Measurements from ENCODE around the gene MARK3. TPM values are rescaled to one million over a fixed set of nuclear protein-coding genes. Genes with fewer than 3 reads are reported as not detected.

Gene MARK3
- total and polyA plus RNA-seq, 10 of the 15 experiments (the other 5 are each of a cell fraction or from before 2014, with no cell fraction given) = 10.7 to 75.1 (median 41.4) TPM

DNA sequence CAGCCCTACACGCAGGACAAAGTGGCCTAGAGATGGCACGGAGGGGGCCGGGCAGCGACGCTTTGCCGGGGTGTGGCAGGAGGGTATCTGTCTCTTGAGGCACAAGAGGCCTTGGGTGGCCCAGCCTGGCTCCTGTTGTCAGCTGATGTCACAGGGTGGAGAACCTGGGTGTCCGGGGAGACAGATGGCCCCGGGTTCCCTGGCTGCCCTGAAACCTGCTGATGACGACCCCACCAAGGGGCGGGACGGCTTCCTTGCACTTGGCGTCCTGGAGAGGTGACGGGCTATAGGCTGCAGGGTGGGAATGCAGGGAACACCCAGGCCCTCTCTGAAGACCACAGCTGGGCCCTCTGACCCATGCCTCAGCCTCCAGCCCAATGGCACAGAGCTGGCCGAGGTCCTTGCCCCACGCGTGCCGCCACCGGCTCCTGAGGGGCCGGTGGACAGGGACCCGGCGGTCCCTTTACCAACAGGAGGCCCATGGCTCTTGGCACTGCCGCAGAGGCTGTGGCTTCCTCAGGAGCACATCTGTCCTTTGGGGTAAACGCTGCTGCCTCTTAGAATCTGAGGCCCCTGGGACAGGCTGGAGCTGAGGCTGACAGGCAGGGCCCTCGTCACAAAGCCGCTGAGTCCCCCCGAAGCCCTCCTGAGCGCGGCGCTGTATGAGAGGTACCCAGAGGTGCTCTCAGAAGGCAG is 160.2 kb downstream of the MARK3 start:
- TF ChIP-seq CREM (IDR thresholded peaks at IDR 0.05; ENCODE audit: low read depth) (no peak), RB1 (IDR thresholded peaks at IDR 0.05; ENCODE audit: borderline replicate concordance) (no peak), JUNB (IDR thresholded peaks at IDR 0.05) (no peak), MYC (IDR thresholded peaks at IDR 0.05; ENCODE audit: insufficient read depth, insufficient read length, insufficient replicate concordance, low read length, severe bottlenecking) (no peak), SUZ12 (IDR thresholded peaks at IDR 0.05; ENCODE audit: unreplicated experiment) (no peak)
- TF ChIP-seq, protein P1, sequence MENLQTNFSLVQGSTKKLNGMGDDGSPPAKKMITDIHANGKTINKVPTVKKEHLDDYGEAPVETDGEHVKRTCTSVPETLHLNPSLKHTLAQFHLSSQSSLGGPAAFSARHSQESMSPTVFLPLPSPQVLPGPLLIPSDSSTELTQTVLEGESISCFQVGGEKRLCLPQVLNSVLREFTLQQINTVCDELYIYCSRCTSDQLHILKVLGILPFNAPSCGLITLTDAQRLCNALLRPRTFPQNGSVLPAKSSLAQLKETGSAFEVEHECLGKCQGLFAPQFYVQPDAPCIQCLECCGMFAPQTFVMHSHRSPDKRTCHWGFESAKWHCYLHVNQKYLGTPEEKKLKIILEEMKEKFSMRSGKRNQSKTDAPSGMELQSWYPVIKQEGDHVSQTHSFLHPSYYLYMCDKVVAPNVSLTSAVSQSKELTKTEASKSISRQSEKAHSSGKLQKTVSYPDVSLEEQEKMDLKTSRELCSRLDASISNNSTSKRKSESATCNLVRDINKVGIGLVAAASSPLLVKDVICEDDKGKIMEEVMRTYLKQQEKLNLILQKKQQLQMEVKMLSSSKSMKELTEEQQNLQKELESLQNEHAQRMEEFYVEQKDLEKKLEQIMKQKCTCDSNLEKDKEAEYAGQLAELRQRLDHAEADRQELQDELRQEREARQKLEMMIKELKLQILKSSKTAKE (IDR thresholded peaks at IDR 0.05; ENCODE audit: low read depth, poor library complexity, severe bottlenecking) = no peak
- Histone ChIP-seq H3K27ac (ENCODE audit: control insufficient read depth, insufficient read depth) (no peak overlapping the region), H2AFZ (ENCODE audit: control insufficient read depth, low read depth, low read length) (no peak overlapping the region), H3K4me1 (ENCODE audit: control insufficient read depth, insufficient read depth, low read length) (no peaks in the 10 kb centered on the region), H3K4me3 (no peak overlapping the region), H4K20me1 (ENCODE audit: control insufficient read depth, insufficient read depth) (no peaks in the 10 kb centered on the region), H3K27me3 (replicated peaks in 1 of 2; ENCODE audit: control insufficient read depth in 2 of 2, insufficient read depth in 2 of 2, low read length in 1 of 2) (no peaks in the 10 kb centered on the region), H3K79me2 (ENCODE audit: control insufficient read depth, insufficient read depth, low read length) (no peaks in the 10 kb centered on the region), H3K9me3 (replicated peaks; ENCODE audit: control insufficient read depth, insufficient read depth, low read length) (no peaks in the 10 kb centered on the region), H3K4me2 (ENCODE audit: control insufficient read depth, insufficient read depth) (no peak overlapping the region), H3K9ac (ENCODE audit: control insufficient read depth, insufficient read depth, low read length) (no peak overlapping the region), H3K36me3 (ENCODE audit: control insufficient read depth in 2 of 2, insufficient read depth in 2 of 2, low read length in 1 of 2) (no peaks in the 10 kb centered on the region)
- CTCF ChIA-PET = interaction anchor here (0.8 to 5.7 kb wide), 4 partner anchors 23 to 44 kb away, joined by 3 to 53 read pairs (median 4); no protein-coding TSS in a partner anchor
- POLR2A ChIA-PET = no interaction called here
- SMC1A ChIA-PET (ENCODE audit: uncharacterized antibody, unreplicated experiment) = no interaction called here
- BruUV-seq (replicated peaks) = no TSS peak
- DNase-seq (ENCODE audit: low read depth, low spot score) (no peak), ATAC-seq (no peak), FAIRE-seq (no peak)
- RAD21 ChIA-PET (ENCODE audit: unreplicated experiment) = interaction anchor here (1.0 to 1.6 kb wide), 3 partner anchors 27 to 45 kb away, joined by 3 to 10 read pairs (median 4); no protein-coding TSS in a partner anchor
- in situ Hi-C loops (cut with MboI) (no loop called here), intact Hi-C loops (cut with micrococcal nuclease; ENCODE audit: unreplicated experiment) (no loop called here)
- WGBS (ENCODE audit: insufficient coverage, insufficient replicate concordance, low lambda C conversion rate, missing lambda C conversion rate) = 69% methylated on average over 29 of the region's 29 CpGs

All from GM12878 (cell line).